Kidney (tissue), 14 donors: ENCODE results near the gene SFT2D1. TPM values are rescaled to one million over a fixed set of nuclear protein-coding genes. Genes with fewer than 3 reads are reported as not detected.
A peak's percentile ranks its signal among the peaks of the same experiment; 100 is the strongest.

Experiments used
- DNase-seq, 5 donors: peaks; one replicate each; pipeline ENCODE4 v3.0.0-alpha.2; 2013 to 2020
- FAIRE-seq: peaks from 2 replicates; lab custom pipeline; 2012; peaks lifted over from hg19 to GRCh38; lab: Jason Lieb, UNC
- H3K27ac ChIP-seq, 2 donors: one replicate each; pipeline ENCODE4 v1.7.0; 2013; ENCODE audit warnings: low read depth in 2 of 2, low read length in 2 of 2, inconsistent platforms in 1 of 2
- H3K27me3 ChIP-seq: one replicate; pipeline ENCODE4 v1.7.1; 2013; ENCODE audit warnings: low read length, inconsistent platforms; ENCODE audit not compliant: control insufficient read depth, insufficient read depth
- H3K36me3 ChIP-seq, 3 donors: one replicate each; pipeline versions ENCODE4 v1.7.0 to v1.7.1; 2013; ENCODE audit warnings: low read length in 3 of 3, control low read depth in 1 of 3, inconsistent platforms in 1 of 3; ENCODE audit not compliant: insufficient read depth in 3 of 3, control insufficient read depth in 2 of 3
- H3K4me1 ChIP-seq, 3 donors: one replicate each; pipeline versions ENCODE4 v1.7.0 to v1.7.1; 2013; ENCODE audit warnings: low read length in 3 of 3, inconsistent platforms in 1 of 3, low read depth in 1 of 3; ENCODE audit not compliant: control insufficient read depth in 2 of 3, insufficient read depth in 2 of 3
- H3K4me3 ChIP-seq, 3 donors: one replicate each; pipeline versions ENCODE4 v1.7.0 to v1.8.1; 2013; ENCODE audit warnings: low read length in 3 of 3, control low read depth in 1 of 3, inconsistent platforms in 1 of 3
- H3K9ac ChIP-seq, 3 donors: one replicate each; pipeline versions ENCODE4 v1.7.0 to v1.7.1; 2013; ENCODE audit warnings: low read length in 3 of 3, control low read depth in 1 of 3, inconsistent platforms in 1 of 3
- H3K9me3 ChIP-seq, 3 donors: one replicate each; pipeline versions ENCODE4 v1.7.0 to v1.7.1; 2013; ENCODE audit warnings: low read length in 3 of 3, control low read depth in 1 of 3, inconsistent platforms in 1 of 3; ENCODE audit not compliant: control insufficient read depth in 2 of 3, insufficient read depth in 1 of 3
- CTCF ChIP-seq: IDR thresholded peaks from 3 replicates; pipeline ENCODE4 v1.5.1; 2012; ENCODE audit warnings: mild to moderate bottlenecking, moderate library complexity, borderline replicate concordance; ENCODE audit not compliant: insufficient read depth; ENCODE audit errors: extremely low read depth
- intact Hi-C: fragments of 100-400 bp; cut with DNase I; formaldehyde crosslinking; loops from one replicate; pipeline ENCODE4 v1.11.1; 2022
- polyA plus RNA-seq: library from polyadenylated mRNA; stranded (reverse); fragments of 350-450 nt; fragmentation: Illumina TruSeq; extraction: RNeasy Lipid Tissue Mini Kit (QIAGEN cat#74804); gene quantifications from one replicate; pipeline ENCODE4 v1.2.3, GENCODE V29; 2014; ENCODE audit warnings: low read depth, low replicate concordance; ENCODE audit not compliant: insufficient read depth
- total RNA-seq: library from RNA; stranded (reverse); fragmentation: NEBNext Ultra II Directional; extraction: Animal tissue kit (Norgen Biotek cat#: 25700); gene quantifications from one replicate; pipeline ENCODE4 v1.2.1, GENCODE V29; 2021
- donor health status: control.
- donor health status: control.
- donor health status: control.
- donor health status: control.
- donor health status: control.
- donor health status: DM: yes; HTN: yes; CAD: no.
- donor health status: Normal renal cell carcinoma (clear cell type).

SFT2D1 gene
- total and polyA plus RNA-seq, 2 donors from 2014 or later, result 48.3 to 73.2 TPM

DNA sequence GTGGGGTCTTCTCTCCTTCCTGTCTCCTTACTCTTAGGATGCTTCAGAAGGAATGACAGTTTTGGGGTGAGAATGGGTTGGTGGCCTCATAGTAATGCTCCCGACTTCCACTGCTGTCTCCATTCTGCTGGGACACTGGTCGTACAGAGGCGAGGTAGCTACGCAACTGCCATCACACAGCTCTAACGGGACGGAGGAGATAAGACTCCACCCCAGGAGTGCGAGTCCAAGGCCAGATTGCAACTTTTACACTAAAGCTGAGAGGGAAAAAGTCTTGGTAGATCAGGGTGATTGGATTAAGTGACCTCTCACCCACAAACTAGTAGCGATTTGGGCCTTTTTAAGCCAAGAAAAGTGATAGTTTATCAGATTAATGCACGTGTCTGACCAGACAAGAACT lies 32.4 kb downstream of the SFT2D1 start:
- DNase-seq (no peak), FAIRE-seq (no peak)
- no peak overlapping the region for H3K9ac ChIP-seq
- H3K9me3 ChIP-seq, result no peaks in the 10 kb centered on the region
- peaks cover 0 to 6% (median 0%) of the 10 kb centered on the region in 3 donors for H3K4me1 ChIP-seq
- H3K4me3 ChIP-seq, result no peak overlapping the region
- no peak for TF ChIP-seq CTCF
- peaks cover 18% of the 10 kb centered on the region for H3K27me3 ChIP-seq
- intact Hi-C loops, result no loop called here
- H3K36me3 ChIP-seq, result no peaks in the 10 kb centered on the region
- H3K27ac ChIP-seq, result no peak overlapping the region

GRCh38 chr6:166308769-166309589 lies 33.4 kb downstream of the SFT2D1 start:
- Histone ChIP-seq H3K27ac (no peak overlapping the region), H3K4me3 (peak overlapping the region in 1 of 3 donors; percentile 21), H3K9me3 (no peaks in the 10 kb centered on the region), H3K9ac (no peak overlapping the region), H3K4me1 (peaks cover 0 to 6% (median 0%) of the 10 kb centered on the region in 3 donors), H3K36me3 (no peaks in the 10 kb centered on the region), H3K27me3 (peaks cover 18% of the 10 kb centered on the region)
- TF ChIP-seq CTCF, result no peak
- FAIRE-seq (no peak), DNase-seq (no peak)
- intact Hi-C loops, result no loop called here

DNA sequence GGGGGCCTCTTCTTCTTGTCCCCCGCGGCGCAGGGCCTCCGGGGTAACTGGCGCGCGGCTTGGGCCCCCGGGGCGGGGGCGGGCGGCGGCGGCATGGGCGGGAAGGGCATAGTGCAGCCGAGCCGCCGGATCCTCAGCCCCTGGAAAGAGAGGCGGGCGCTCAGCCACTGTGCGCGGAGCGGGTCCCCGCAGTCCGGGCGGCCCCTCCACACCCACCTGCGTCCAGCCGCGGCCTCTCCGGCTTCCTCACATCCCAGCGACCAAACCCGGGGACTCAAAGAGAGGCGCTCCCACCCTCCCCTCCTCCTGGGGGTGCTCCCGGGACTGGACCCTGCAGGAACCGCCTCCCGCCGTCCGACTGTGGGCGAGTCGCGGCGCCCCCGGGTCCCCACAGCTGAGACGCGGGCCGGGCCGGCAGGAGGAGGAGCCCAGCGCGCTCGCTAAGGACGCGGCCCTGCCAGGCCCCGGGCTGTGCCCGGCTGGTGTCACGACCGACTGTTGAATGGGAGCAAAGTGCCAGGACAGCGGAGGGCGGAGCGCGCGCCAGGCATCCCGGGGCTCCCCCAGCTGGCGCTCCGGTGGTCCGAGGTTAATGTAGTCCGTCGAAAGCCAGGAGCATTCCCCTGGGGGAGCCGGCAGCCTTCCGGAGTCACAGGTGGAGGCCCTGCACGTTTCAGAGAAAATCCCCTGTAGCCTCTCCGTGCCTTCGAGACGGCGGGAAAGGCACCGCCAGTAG lies 34.1 kb downstream of the SFT2D1 start, which contains the start of gene PRR18:
PRR18 (minus strand) TSS at position 360 of the 736 bp plus-strand sequence; CDS start at position 110, 250 bp downstream.
- peak in 3 of 5 donors; percentile 36 to 60 (median 48) for DNase-seq

More for the DNA sequence above, 34.1 kb downstream of the SFT2D1 start, which contains the start of gene PRR18:
- intact Hi-C loops, result no loop called here
- Histone ChIP-seq H3K9me3 (no peaks in the 10 kb centered on the region), H3K4me3 (peak within 1 kb of the TSS in 1 of 3 donors; percentile 21), H3K4me1 (peaks cover 0 to 6% (median 0%) of the 10 kb centered on the region in 3 donors), H3K9ac (no peak within 1 kb of the TSS), H3K36me3 (no peaks in the 10 kb centered on the region), H3K27ac (no peak within 1 kb of the TSS), H3K27me3 (peaks cover 18% of the 10 kb centered on the region)
- no peak for FAIRE-seq
- TF ChIP-seq CTCF, result no peak
